ENCODE results near the gene VPS37B.

Gene VPS37B

DNA sequence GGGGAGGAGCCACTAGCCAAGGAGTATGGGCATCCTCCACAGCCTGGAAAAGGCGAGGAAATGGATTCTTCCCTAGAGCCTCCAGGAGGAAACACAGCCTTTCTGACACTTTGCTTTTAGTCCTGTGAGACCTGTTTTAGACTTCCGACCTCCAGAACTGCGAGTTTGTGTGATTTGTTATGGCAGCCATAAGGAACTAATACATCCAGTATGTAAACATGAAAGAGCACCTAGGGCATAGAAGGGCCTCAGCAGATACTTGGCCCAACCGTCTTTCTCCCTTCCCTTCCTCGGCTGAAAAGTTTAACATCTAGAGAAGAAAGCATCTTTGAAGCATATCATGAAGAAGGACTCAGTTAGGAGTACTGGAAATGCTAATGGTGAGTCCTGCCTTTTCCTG is 57.1 kb downstream of the VPS37B start:
- peaks cover 64% of the 10 kb centered on the region for H3K79me2 ChIP-seq (ENCODE audit: low read length)
- no peaks in the 10 kb centered on the region for H3K9me2 ChIP-seq (replicated peaks; ENCODE audit: insufficient read depth, low read length)
- no peaks in the 10 kb centered on the region for H3K4me1 ChIP-seq (ENCODE audit: low read length)
- H3K9ac ChIP-seq (ENCODE audit: low read length): no peak overlapping the region
- peaks cover 10% of the 10 kb centered on the region; the same call in 1 of the 2 replicates for H3F3A ChIP-seq (ENCODE audit: insufficient read depth, low read length)
- H2AFZ ChIP-seq (ENCODE audit: low read length): no peak overlapping the region
- H3K27me3 ChIP-seq (replicated peaks; ENCODE audit: insufficient read depth, low read length): no peaks in the 10 kb centered on the region
- no peak overlapping the region for H3K27ac ChIP-seq (ENCODE audit: low read length)
- no peaks in the 10 kb centered on the region for H4K20me1 ChIP-seq (ENCODE audit: insufficient read depth, low read length)
- H3K36me3 ChIP-seq (replicated peaks; ENCODE audit: insufficient read depth, low read length): no peaks in the 10 kb centered on the region
- no peak overlapping the region for H3K4me2 ChIP-seq (ENCODE audit: low read depth, low read length)
- DNase-seq: no peak
- no peak overlapping the region for H3K4me3 ChIP-seq (ENCODE audit: low read length)
- TF ChIP-seq EZH2phosphoT487 (IDR thresholded peaks at IDR 0.05; ENCODE audit: low read length) (no peak), EZH2 (optimal IDR thresholded peaks at IDR 0.05; ENCODE audit: low read depth, low read length) (no peak)
- TF ChIP-seq, protein P1, sequence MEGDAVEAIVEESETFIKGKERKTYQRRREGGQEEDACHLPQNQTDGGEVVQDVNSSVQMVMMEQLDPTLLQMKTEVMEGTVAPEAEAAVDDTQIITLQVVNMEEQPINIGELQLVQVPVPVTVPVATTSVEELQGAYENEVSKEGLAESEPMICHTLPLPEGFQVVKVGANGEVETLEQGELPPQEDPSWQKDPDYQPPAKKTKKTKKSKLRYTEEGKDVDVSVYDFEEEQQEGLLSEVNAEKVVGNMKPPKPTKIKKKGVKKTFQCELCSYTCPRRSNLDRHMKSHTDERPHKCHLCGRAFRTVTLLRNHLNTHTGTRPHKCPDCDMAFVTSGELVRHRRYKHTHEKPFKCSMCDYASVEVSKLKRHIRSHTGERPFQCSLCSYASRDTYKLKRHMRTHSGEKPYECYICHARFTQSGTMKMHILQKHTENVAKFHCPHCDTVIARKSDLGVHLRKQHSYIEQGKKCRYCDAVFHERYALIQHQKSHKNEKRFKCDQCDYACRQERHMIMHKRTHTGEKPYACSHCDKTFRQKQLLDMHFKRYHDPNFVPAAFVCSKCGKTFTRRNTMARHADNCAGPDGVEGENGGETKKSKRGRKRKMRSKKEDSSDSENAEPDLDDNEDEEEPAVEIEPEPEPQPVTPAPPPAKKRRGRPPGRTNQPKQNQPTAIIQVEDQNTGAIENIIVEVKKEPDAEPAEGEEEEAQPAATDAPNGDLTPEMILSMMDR (IDR thresholded peaks at IDR 0.05; ENCODE audit: low read length): no peak
- H3K9me3 ChIP-seq (replicated peaks; ENCODE audit: insufficient read depth, low read length): no peaks in the 10 kb centered on the region

DNA sequence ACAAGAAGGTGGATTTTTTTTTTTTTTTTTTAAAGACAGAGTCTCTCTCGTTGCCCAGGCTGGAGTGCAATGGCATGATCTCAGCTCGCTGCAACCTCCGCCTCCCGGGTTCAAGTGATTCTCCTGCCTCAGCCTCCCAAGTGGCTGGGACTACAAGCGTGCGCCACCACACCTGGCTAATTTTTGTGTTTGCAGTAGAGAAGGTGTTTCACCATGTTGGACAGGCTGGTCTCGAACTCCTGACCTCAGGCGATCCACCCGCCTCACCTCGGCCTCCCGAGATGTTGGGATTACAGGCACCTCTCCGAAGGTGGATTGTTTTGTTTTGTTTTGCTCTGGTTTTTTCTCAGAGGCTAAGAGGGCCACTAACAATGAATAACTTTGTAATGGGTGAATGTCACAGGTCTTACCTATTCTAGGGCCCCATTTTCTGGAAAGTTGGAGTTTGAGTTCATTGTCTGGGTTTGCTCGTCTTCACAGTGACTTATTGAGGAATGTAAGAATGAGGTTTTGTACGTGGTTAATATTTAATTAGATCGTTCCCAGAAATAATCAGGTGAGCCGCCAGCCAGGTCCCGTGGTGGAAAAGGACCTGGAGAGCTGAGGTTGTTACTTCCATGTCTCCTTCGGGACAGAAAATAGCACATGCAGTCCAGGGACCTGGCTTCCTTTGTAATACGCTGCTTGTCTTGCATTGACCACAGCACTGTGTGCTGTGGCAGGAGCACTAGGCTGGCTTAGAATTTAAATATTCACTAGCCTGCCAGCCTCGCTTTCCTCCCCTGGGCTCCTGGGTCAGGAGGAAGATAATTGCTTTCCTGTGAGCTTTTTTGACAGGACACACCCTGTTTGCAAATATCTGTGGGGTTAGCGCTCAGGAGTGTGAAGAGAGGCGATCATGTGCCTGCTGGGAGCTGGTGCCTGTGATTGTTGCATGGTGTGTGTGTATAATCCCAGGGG is 58.3 kb downstream of the VPS37B start:
- no peak for TF ChIP-seq EZH2 (optimal IDR thresholded peaks at IDR 0.05; ENCODE audit: low read depth, low read length)
- TF ChIP-seq EZH2phosphoT487 (IDR thresholded peaks at IDR 0.05; ENCODE audit: low read length): no peak
- TF ChIP-seq, protein P1 (IDR thresholded peaks at IDR 0.05; ENCODE audit: low read length): no peak
- no peaks in the 10 kb centered on the region for H3K9me3 ChIP-seq (replicated peaks; ENCODE audit: insufficient read depth, low read length)
- no peaks in the 10 kb centered on the region for H3K36me3 ChIP-seq (replicated peaks; ENCODE audit: insufficient read depth, low read length)
- H3K27me3 ChIP-seq (replicated peaks; ENCODE audit: insufficient read depth, low read length): no peaks in the 10 kb centered on the region
- H3K9me2 ChIP-seq (replicated peaks; ENCODE audit: insufficient read depth, low read length): no peaks in the 10 kb centered on the region
- H3K27ac ChIP-seq (ENCODE audit: low read length): no peak overlapping the region
- no peak overlapping the region for H3K9ac ChIP-seq (ENCODE audit: low read length)
- no peak overlapping the region for H2AFZ ChIP-seq (ENCODE audit: low read length)
- DNase-seq: no peak
- no peaks in the 10 kb centered on the region for H4K20me1 ChIP-seq (ENCODE audit: insufficient read depth, low read length)
- no peak overlapping the region for H3K4me3 ChIP-seq (ENCODE audit: low read length)
- H3K4me2 ChIP-seq (ENCODE audit: low read depth, low read length): peak overlapping the region; percentile 68; the same call in 1 of the 2 replicates
- H3K4me1 ChIP-seq (ENCODE audit: low read length): no peaks in the 10 kb centered on the region
- H3K79me2 ChIP-seq (ENCODE audit: low read length): peaks cover 60% of the 10 kb centered on the region
- H3F3A ChIP-seq (ENCODE audit: insufficient read depth, low read length): peaks cover 10% of the 10 kb centered on the region; the same call in 1 of the 2 replicates

DNA sequence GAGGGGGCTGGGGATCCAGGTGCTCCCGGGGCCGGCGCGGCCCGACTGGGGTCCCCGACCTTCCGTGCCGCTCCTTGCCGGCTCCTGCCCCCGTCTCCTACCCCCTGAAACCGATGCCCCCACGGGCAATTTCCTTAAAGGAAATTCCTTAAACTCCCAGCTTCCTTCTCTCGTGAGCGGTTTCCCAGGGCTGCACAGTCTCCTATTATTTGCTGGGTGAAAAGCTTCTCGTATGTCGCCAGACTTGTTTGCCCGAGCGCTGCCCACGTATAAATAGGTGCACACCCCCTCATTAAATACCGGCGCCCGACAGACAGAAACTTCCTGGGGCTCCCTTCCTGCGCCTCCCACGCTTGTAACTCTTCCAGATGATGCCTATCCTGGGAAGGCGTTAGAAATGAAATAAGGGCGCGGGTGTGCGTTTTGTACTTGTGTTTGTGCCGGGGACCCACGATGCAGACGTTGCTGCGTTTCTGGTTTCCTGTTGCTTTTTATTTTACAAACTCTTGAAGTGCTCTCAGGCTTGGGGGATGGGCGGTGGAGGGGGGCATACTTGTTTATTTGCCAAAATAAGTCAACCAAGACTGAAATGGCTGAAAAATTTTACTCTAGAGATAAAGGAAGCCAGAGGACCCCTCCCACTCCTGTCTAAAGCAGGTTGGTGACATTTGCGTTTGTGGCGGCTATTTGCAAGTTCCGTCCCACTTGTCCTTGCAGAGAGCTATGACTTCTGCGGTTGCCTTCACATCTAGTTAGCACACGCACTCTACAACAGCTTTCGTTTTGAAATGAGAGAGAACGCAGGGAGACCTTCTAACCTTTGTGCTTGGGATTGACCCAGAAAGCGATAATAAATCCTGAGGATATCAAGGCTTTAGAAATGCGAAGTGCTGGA is 59.6 kb downstream of the VPS37B start:
- Histone ChIP-seq H3K36me3 (replicated peaks; ENCODE audit: insufficient read depth, low read length) (no peaks in the 10 kb centered on the region), H3K4me1 (ENCODE audit: low read length) (no peaks in the 10 kb centered on the region), H3K79me2 (ENCODE audit: low read length) (peaks cover 47% of the 10 kb centered on the region), H2AFZ (ENCODE audit: low read length) (0 out of 2 replicates have a peak overlapping the region, but pooled peaks have one; percentile 27), H3K9me3 (replicated peaks; ENCODE audit: insufficient read depth, low read length) (no peaks in the 10 kb centered on the region), H3K9ac (ENCODE audit: low read length) (peak overlapping the region; percentile 45; the same call in 1 of the 2 replicates), H3K4me2 (ENCODE audit: low read depth, low read length) (peak overlapping the region; percentile 68), H3K9me2 (replicated peaks; ENCODE audit: insufficient read depth, low read length) (no peaks in the 10 kb centered on the region), H3K27ac (ENCODE audit: low read length) (peak overlapping the region; percentile 45; the same call in 1 of the 2 replicates), H4K20me1 (ENCODE audit: insufficient read depth, low read length) (no peaks in the 10 kb centered on the region), H3K27me3 (replicated peaks; ENCODE audit: insufficient read depth, low read length) (no peaks in the 10 kb centered on the region), H3K4me3 (ENCODE audit: low read length) (peak overlapping the region; percentile 69), H3F3A (ENCODE audit: insufficient read depth, low read length) (peaks cover 10% of the 10 kb centered on the region; the same call in 1 of the 2 replicates)
- TF ChIP-seq, protein P1 (IDR thresholded peaks at IDR 0.05; ENCODE audit: low read length): no peak
- TF ChIP-seq EZH2 (optimal IDR thresholded peaks at IDR 0.05; ENCODE audit: low read depth, low read length) (no peak), EZH2phosphoT487 (IDR thresholded peaks at IDR 0.05; ENCODE audit: low read length) (no peak)
- DNase-seq: peak; percentile 64
